SK-N-SH treated with all-trans-retinoic acid at 6 μM for 48 hours (cell line): Measurements from ENCODE around the gene RPL18A.
"Not testable (repeated sequence)": the region's sequence is repeated elsewhere in the genome, so short reads cannot be mapped to it uniquely, and the experiment has no call there.

ENCODE experiments used
- ATAC-seq: fragments of 200-7000 bp; cut with Tn5 transposase; 3 replicates; pipeline ENCODE4 v1.9.1; 2020; ENCODE audit warnings: mild to moderate bottlenecking, moderate library complexity
- ARNTL ChIP-seq: fragments of 450-650 bp; formaldehyde crosslinking; IDR thresholded peaks from 2 replicates; pipeline ENCODE4 v1.5.0; 2020; ENCODE audit warnings: low read depth, mild to moderate bottlenecking, moderate library complexity, borderline replicate concordance
- BACH2 ChIP-seq: fragments of 250-450 bp; sonication (Bioruptor Pico); IDR thresholded peaks from 2 replicates; pipeline ENCODE4 v1.9.0; 2021; ENCODE audit warnings: mild to moderate bottlenecking, borderline replicate concordance
- CSDC2 ChIP-seq: fragments of 250-450 bp; sonication (Bioruptor Pico); IDR thresholded peaks from 2 replicates; pipeline ENCODE4 v1.5.0; 2020; ENCODE audit warnings: mild to moderate bottlenecking, moderate library complexity
- ESRRG ChIP-seq: fragments of 250-450 bp; sonication (Bioruptor Pico); IDR thresholded peaks from 2 replicates; pipeline ENCODE4 v1.6.1; 2021; ENCODE audit warnings: mild to moderate bottlenecking
- GLIS3 ChIP-seq: fragments of 250-450 bp; sonication (Bioruptor Pico); IDR thresholded peaks from 2 replicates; pipeline ENCODE4 v1.5.0; 2020; ENCODE audit warnings: mild to moderate bottlenecking, moderate library complexity
- OSR1 ChIP-seq: fragments of 250-450 bp; sonication (Bioruptor Pico); IDR thresholded peaks from 2 replicates; pipeline ENCODE4 v1.8.0; 2022; ENCODE audit warnings: moderate library complexity, mild to moderate bottlenecking, inconsistent platforms
- PPARA ChIP-seq: fragments of 250-450 bp; sonication (Bioruptor Pico); IDR thresholded peaks from 2 replicates; pipeline ENCODE4 v1.5.0; 2020; ENCODE audit warnings: mild to moderate bottlenecking, borderline replicate concordance
- SNAI2 ChIP-seq: fragments of 250-450 bp; sonication (Bioruptor Pico); IDR thresholded peaks from 2 replicates; pipeline ENCODE4 v1.5.0; 2020; ENCODE audit warnings: mild to moderate bottlenecking, moderate library complexity
- TOX ChIP-seq: fragments of 250-450 bp; sonication (Bioruptor Pico); IDR thresholded peaks from 2 replicates; pipeline ENCODE4 v1.8.0; 2021; ENCODE audit warnings: mild to moderate bottlenecking, moderate library complexity, borderline replicate concordance
- ZFP3 ChIP-seq: fragments of 250-450 bp; sonication (Bioruptor Pico); IDR thresholded peaks from 2 replicates; pipeline ENCODE4 v1.5.0; 2020; ENCODE audit warnings: mild to moderate bottlenecking, moderate library complexity
- ZFP30 ChIP-seq: fragments of 450-650 bp; formaldehyde crosslinking; IDR thresholded peaks from 2 replicates; pipeline ENCODE4 v1.5.0; 2022; ENCODE audit warnings: mild to moderate bottlenecking, moderate library complexity
- ZNF565 ChIP-seq: fragments of 450-650 bp; formaldehyde crosslinking; conservative IDR thresholded peaks from 2 replicates; pipeline ENCODE4 v1.5.0; 2020; ENCODE audit warnings: low read depth, mild to moderate bottlenecking, moderate library complexity
- ZNF8 ChIP-seq: fragments of 450-650 bp; formaldehyde crosslinking; IDR thresholded peaks from 2 replicates; pipeline ENCODE4 v1.5.0; 2020; ENCODE audit warnings: mild to moderate bottlenecking, moderate library complexity
- TF ChIP-seq, protein P1 (sequence below): fragments of 250-450 bp; sonication (Bioruptor Pico); IDR thresholded peaks from 2 replicates; pipeline ENCODE4 v1.5.1; 2021; ENCODE audit warnings: mild to moderate bottlenecking, moderate library complexity
- TF ChIP-seq, protein P2 (sequence below): fragments of 250-450 bp; sonication (Bioruptor Pico); IDR thresholded peaks from 2 replicates; pipeline ENCODE4 v1.5.1; 2020; ENCODE audit warnings: low read depth, mild to moderate bottlenecking, moderate library complexity
- TF ChIP-seq, protein P3 (sequence below): fragments of 250-450 bp; sonication (Bioruptor Pico); IDR thresholded peaks from 2 replicates; pipeline ENCODE4 v1.5.0; 2020; ENCODE audit warnings: mild to moderate bottlenecking, moderate library complexity
- TF ChIP-seq, protein P4 (sequence below): fragments of 250-450 bp; sonication (Bioruptor Pico); IDR thresholded peaks from 2 replicates; pipeline ENCODE4 v1.8.0; 2021; ENCODE audit warnings: low read depth, mild to moderate bottlenecking, moderate library complexity, borderline replicate concordance

Gene RPL18A

DNA sequence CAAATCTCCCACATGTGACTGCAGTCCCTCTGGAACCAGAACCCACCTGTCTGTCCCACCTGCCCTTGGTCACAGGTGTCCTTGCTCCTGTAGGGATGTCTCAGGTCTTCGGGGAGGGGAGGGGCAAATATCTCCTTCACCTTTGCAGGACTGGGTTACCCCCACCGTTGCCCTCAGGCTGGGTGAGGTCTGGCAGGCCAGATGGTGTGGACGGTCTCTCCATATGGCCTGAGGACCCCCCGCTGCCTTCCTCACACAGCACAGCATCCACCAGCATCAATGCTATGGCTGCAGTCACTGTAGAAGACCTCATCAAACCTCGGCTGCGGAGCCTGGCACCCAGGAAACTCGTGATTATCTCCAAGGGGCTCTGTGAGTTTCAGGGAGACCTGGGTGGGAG, 22.0 kb downstream of the RPL18A start (continued):
- TF ChIP-seq ESRRG (CRISPR knock-in tag), result no peak
- TF ChIP-seq, protein P1, sequence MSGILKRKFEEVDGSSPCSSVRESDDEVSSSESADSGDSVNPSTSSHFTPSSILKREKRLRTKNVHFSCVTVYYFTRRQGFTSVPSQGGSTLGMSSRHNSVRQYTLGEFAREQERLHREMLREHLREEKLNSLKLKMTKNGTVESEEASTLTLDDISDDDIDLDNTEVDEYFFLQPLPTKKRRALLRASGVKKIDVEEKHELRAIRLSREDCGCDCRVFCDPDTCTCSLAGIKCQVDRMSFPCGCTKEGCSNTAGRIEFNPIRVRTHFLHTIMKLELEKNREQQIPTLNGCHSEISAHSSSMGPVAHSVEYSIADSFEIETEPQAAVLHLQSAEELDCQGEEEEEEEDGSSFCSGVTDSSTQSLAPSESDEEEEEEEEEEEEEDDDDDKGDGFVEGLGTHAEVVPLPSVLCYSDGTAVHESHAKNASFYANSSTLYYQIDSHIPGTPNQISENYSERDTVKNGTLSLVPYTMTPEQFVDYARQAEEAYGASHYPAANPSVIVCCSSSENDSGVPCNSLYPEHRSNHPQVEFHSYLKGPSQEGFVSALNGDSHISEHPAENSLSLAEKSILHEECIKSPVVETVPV (CRISPR knock-in tag), result no peak
- no peak for TF ChIP-seq TOX (CRISPR knock-in tag)

DNA sequence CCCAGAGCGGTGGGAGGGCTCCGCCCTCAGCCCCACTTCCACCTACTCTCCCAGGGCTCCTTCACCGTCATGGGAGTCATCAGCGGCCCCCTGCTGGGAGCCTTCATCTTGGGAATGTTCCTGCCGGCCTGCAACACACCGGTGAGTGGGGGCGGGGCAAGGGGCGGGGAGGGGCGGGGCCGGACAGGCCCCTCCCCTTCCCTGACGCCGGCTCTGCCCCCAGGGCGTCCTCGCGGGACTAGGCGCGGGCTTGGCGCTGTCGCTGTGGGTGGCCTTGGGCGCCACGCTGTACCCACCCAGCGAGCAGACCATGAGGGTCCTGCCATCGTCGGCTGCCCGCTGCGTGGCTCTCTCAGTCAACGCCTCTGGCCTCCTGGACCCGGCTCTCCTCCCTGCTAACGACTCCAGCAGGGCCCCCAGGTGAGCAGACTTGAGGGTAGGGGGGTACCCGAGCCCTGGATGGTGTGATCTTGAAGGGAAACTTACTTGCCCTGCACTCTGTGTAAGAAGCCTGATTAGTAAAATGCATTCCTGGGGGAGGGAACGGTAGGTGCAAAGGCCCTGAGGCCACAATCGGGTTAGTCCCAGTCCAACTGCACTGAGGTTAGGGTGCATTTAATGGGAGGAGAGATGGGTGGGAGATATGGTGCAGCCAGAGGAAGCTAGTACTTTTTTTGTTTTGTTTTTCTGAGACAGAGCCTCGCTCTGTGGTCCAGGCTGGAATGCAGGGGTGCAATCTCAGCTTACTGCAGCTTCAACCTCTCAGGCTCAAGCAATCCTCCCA, 24.1 kb downstream of the RPL18A start:
- TF ChIP-seq PPARA (no peak), SNAI2 (no peak), CSDC2 (CRISPR knock-in tag) (no peak), GLIS3 (CRISPR knock-in tag) (no peak), ZFP3 (CRISPR knock-in tag) (no peak), ARNTL (CRISPR knock-in tag) (no peak), ESRRG (CRISPR knock-in tag) (no peak), TOX (CRISPR knock-in tag) (no peak), ZFP30 (CRISPR knock-in tag) (no peak), ZNF8 (CRISPR knock-in tag) (no peak)
- TF ChIP-seq, protein P1 (CRISPR knock-in tag), result no peak
- TF ChIP-seq, protein P2, sequence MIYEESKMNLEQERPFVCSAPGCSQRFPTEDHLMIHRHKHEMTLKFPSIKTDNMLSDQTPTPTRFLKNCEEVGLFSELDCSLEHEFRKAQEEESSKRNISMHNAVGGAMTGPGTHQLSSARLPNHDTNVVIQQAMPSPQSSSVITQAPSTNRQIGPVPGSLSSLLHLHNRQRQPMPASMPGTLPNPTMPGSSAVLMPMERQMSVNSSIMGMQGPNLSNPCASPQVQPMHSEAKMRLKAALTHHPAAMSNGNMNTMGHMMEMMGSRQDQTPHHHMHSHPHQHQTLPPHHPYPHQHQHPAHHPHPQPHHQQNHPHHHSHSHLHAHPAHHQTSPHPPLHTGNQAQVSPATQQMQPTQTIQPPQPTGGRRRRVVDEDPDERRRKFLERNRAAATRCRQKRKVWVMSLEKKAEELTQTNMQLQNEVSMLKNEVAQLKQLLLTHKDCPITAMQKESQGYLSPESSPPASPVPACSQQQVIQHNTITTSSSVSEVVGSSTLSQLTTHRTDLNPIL, result no peak

DNA sequence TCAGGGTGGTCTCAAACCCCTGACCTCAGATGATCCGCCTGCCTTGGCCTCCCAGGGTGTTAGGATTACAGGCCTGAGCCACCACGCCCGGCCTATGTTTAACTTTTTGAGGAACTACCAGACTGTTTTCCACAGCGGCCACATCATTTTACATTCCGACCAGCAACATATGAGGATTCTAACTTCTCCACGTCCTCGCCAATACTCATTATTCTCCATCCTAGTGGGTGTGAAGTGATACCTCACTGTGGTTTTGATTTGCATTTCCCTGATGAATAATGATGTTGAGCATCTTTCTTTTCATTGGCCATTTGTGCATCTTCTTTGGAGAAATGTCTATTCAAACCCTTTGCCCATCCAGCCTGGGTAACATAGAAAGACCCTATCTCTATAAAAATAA, 26.8 kb downstream of the RPL18A start:
- TF ChIP-seq OSR1 (CRISPR knock-in tag) (no peak), ARNTL (CRISPR knock-in tag) (no peak), TOX (CRISPR knock-in tag) (no peak), ZNF8 (CRISPR knock-in tag) (no peak), BACH2 (CRISPR knock-in tag) (no peak), ZNF565 (CRISPR knock-in tag) (no peak), PPARA (no peak)
- TF ChIP-seq, protein P2, result no peak
- TF ChIP-seq, protein P3, sequence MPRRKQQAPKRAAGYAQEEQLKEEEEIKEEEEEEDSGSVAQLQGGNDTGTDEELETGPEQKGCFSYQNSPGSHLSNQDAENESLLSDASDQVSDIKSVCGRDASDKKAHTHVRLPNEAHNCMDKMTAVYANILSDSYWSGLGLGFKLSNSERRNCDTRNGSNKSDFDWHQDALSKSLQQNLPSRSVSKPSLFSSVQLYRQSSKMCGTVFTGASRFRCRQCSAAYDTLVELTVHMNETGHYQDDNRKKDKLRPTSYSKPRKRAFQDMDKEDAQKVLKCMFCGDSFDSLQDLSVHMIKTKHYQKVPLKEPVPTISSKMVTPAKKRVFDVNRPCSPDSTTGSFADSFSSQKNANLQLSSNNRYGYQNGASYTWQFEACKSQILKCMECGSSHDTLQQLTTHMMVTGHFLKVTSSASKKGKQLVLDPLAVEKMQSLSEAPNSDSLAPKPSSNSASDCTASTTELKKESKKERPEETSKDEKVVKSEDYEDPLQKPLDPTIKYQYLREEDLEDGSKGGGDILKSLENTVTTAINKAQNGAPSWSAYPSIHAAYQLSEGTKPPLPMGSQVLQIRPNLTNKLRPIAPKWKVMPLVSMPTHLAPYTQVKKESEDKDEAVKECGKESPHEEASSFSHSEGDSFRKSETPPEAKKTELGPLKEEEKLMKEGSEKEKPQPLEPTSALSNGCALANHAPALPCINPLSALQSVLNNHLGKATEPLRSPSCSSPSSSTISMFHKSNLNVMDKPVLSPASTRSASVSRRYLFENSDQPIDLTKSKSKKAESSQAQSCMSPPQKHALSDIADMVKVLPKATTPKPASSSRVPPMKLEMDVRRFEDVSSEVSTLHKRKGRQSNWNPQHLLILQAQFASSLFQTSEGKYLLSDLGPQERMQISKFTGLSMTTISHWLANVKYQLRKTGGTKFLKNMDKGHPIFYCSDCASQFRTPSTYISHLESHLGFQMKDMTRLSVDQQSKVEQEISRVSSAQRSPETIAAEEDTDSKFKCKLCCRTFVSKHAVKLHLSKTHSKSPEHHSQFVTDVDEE (CRISPR knock-in tag), result no peak
- TF ChIP-seq, protein P1 (CRISPR knock-in tag), result no peak
- TF ChIP-seq, protein P4, sequence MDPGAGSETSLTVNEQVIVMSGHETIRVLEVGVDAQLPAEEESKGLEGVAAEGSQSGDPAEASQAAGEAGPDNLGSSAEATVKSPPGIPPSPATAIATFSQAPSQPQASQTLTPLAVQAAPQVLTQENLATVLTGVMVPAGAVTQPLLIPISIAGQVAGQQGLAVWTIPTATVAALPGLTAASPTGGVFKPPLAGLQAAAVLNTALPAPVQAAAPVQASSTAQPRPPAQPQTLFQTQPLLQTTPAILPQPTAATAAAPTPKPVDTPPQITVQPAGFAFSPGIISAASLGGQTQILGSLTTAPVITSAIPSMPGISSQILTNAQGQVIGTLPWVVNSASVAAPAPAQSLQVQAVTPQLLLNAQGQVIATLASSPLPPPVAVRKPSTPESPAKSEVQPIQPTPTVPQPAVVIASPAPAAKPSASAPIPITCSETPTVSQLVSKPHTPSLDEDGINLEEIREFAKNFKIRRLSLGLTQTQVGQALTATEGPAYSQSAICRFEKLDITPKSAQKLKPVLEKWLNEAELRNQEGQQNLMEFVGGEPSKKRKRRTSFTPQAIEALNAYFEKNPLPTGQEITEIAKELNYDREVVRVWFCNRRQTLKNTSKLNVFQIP (CRISPR knock-in tag), result no peak
- TF ChIP-seq, all 23 proteins: peak for 0
- no peak for ATAC-seq

More for the DNA sequence above, 24.1 kb downstream of the RPL18A start:
- no peak for ATAC-seq

DNA sequence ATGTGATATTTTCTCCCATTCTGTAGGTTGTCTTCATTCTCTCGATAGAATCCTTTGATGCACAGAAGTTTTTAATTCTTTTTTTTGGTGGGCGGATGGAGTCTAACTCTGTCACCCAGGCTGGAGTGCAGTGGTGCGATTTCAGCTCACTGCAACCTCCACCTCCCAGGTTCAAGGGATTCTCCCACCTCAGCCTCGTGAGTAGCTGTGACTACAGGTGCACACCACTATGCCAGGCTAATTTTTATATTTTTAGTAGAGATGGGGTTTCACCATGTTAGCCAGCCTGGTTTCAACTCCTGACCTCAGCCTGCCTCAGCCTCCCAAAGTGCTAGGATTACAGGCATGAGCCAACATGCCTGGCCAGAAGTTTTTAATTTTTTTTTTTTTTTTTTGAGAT, 27.5 kb downstream of the RPL18A start:
- not testable (repeated sequence) for ATAC-seq
